PC-3 (cell line): ENCODE measurements around the gene AUTS2. TPM values are rescaled to one million over a fixed set of nuclear protein-coding genes. Genes with fewer than 3 reads are reported as not detected.

ENCODE experiments used
- ATAC-seq: fragments of 200-7000 bp; cut with Tn5 transposase; 2 replicates; pipeline ENCODE4 v1.9.1; 2020; ENCODE audit warnings: mild to moderate bottlenecking, moderate library complexity
- BruUV-seq: library from RNA; stranded (reverse); fragments of 400-500 nt; replicated peaks from 2 replicates; lab custom pipeline; 2021; lab: Mats Ljungman, UMichigan
- CTCF ChIA-PET: fragments of 300-600 bp; sonication (Branson Sonifier 250); formaldehyde crosslinking; loops from one replicate; lab custom pipeline; 2022; ENCODE audit warnings: antibody characterized with exemption; lab: Charles Lee
- POLR2A ChIA-PET: fragments of 300-600 bp; sonication (Branson Sonifier 250); formaldehyde crosslinking; loops from one replicate; lab custom pipeline; 2022; ENCODE audit warnings: antibody characterized with exemption; ENCODE audit not compliant: unreplicated experiment; lab: Charles Lee
- DNase-seq: peaks from one replicate; pipeline ENCODE4 v3.0.0-alpha.2; 2015
- H2AFZ ChIP-seq: fragments of 300-600 bp; sonication (generic); 2 replicates; pipeline ENCODE4 v1.6.0; 2016; ENCODE audit warnings: antibody characterized with exemption, low read length
- H3F3A ChIP-seq: fragments of 300-600 bp; sonication (generic); one replicate; pipeline ENCODE4 v1.6.0; 2017; ENCODE audit warnings: antibody characterized with exemption, low read length, control low read depth, mild to moderate bottlenecking; ENCODE audit not compliant: unreplicated experiment
- H3K27ac ChIP-seq: fragments of 300-600 bp; sonication (generic); 2 replicates; pipeline ENCODE4 v1.5.1; 2016; ENCODE audit warnings: mild to moderate bottlenecking, low read length
- H3K27me3 ChIP-seq: fragments of 300-600 bp; sonication (generic); 2 replicates; pipeline ENCODE4 v1.6.1; 2016; ENCODE audit warnings: low read length, mixed read lengths
- H3K36me3 ChIP-seq: fragments of 300-600 bp; sonication (generic); 2 replicates; pipeline ENCODE4 v1.6.1; 2016; ENCODE audit warnings: low read depth, mixed run types, low read length, mixed read lengths
- H3K4me1 ChIP-seq: fragments of 300-600 bp; sonication (generic); 2 replicates; pipeline ENCODE4 v1.5.1; 2016; ENCODE audit warnings: low read length; ENCODE audit not compliant: insufficient read depth
- H3K4me2 ChIP-seq: fragments of 300-600 bp; sonication (generic); 2 replicates; pipeline ENCODE4 v1.6.0; 2016; ENCODE audit warnings: low read length
- H3K4me3 ChIP-seq: fragments of 300-600 bp; sonication (generic); 2 replicates; pipeline ENCODE4 v1.5.1; 2016; ENCODE audit warnings: mild to moderate bottlenecking, low read length, mixed read lengths
- H3K79me2 ChIP-seq: fragments of 300-600 bp; sonication (generic); 2 replicates; pipeline ENCODE4 v1.6.1; 2017; ENCODE audit warnings: low read length, mixed read lengths
- H3K9ac ChIP-seq: fragments of 300-600 bp; sonication (generic); 2 replicates; pipeline ENCODE4 v1.6.0; 2016; ENCODE audit warnings: mild to moderate bottlenecking, low read length
- H3K9me2 ChIP-seq: fragments of 300-600 bp; sonication (generic); replicated peaks from 2 replicates; pipeline ENCODE4 v1.6.1; 2016; ENCODE audit warnings: mixed run types, low read length, mixed read lengths
- H3K9me3 ChIP-seq: fragments of 300-600 bp; sonication (generic); 2 replicates; pipeline ENCODE4 v1.6.1; 2016; ENCODE audit warnings: low read length, mixed read lengths
- H4K20me1 ChIP-seq: fragments of 300-600 bp; sonication (generic); 2 replicates; pipeline ENCODE4 v1.6.1; 2016; ENCODE audit warnings: low read length, mixed read lengths
- CTCF ChIP-seq: fragments of 300-600 bp; sonication (generic); conservative IDR thresholded peaks from 2 replicates; pipeline ENCODE4 v1.5.1; 2017; ENCODE audit warnings: antibody characterized with exemption, low read depth, mild to moderate bottlenecking, low read length
- EZH2 ChIP-seq: fragments of 300-600 bp; sonication (generic); IDR thresholded peaks from one replicate; pipeline ENCODE4 v1.6.1; 2017; ENCODE audit warnings: antibody characterized with exemption, mild to moderate bottlenecking, low read length; ENCODE audit not compliant: unreplicated experiment
- EZH2phosphoT487 ChIP-seq: fragments of 300-600 bp; sonication (generic); IDR thresholded peaks from 2 replicates; pipeline ENCODE4 v1.6.1; 2018; ENCODE audit warnings: mild to moderate bottlenecking, antibody characterized with exemption, low read length, borderline replicate concordance
- intact Hi-C: fragments of 100-400 bp; cut with micrococcal nuclease; formaldehyde crosslinking; loops from 2 replicates; pipeline ENCODE4 v1.9.0; 2023
- total RNA-seq: library from RNA; depleted of rRNA; stranded (reverse); fragments of >200 nt; gene quantifications from 2 replicates; pipeline ENCODE4 v1.2.3, GENCODE V29; 2014

Gene AUTS2
- total RNA-seq, 1 experiment from 2014 or later: not detected

- H3F3A ChIP-seq: no peaks in the 10 kb centered on the region
- no peak overlapping the region for H3K27ac ChIP-seq
- H3K4me1 ChIP-seq: no peaks in the 10 kb centered on the region
- no peak overlapping the region for H3K9ac ChIP-seq
- H3K36me3 ChIP-seq: no peaks in the 10 kb centered on the region
- no peak for DNase-seq
- no peak overlapping the region for H3K4me3 ChIP-seq
- TF ChIP-seq EZH2phosphoT487 (no peak), EZH2 (no peak), CTCF (no peak)
- CTCF ChIA-PET: no interaction called here
- no peak overlapping the region for H2AFZ ChIP-seq
- no peak for ATAC-seq
- POLR2A ChIA-PET: no interaction called here
- H3K79me2 ChIP-seq: no peaks in the 10 kb centered on the region
- intact Hi-C loops: no loop called here
- H3K4me2 ChIP-seq: no peak overlapping the region
- H3K9me2 ChIP-seq: no peaks in the 10 kb centered on the region
- no peaks in the 10 kb centered on the region for H4K20me1 ChIP-seq
- no TSS peak for BruUV-seq
- no peaks in the 10 kb centered on the region for H3K9me3 ChIP-seq
- peaks cover 22% of the 10 kb centered on the region for H3K27me3 ChIP-seq
These were observed 1103.7 kb downstream of the AUTS2 start for GRCh38 chr7:70701991-70702390.

- DNase-seq: no peak
- H3K36me3 ChIP-seq: no peaks in the 10 kb centered on the region
- no TSS peak for BruUV-seq
- H3F3A ChIP-seq: no peaks in the 10 kb centered on the region
- TF ChIP-seq EZH2: no peak
- no peak overlapping the region for H3K4me2 ChIP-seq
- CTCF ChIA-PET: no interaction called here
- H3K9me2 ChIP-seq: no peaks in the 10 kb centered on the region
- H4K20me1 ChIP-seq: no peaks in the 10 kb centered on the region
- intact Hi-C loops: no loop called here
- no peaks in the 10 kb centered on the region for H3K79me2 ChIP-seq
- ATAC-seq: no peak
- POLR2A ChIA-PET: no interaction called here
- H3K9me3 ChIP-seq: no peaks in the 10 kb centered on the region
- no peak overlapping the region for H2AFZ ChIP-seq
- H3K27ac ChIP-seq: no peak overlapping the region
- no peak overlapping the region for H3K4me3 ChIP-seq
- peaks cover 14% of the 10 kb centered on the region; the same call in 1 of the 2 replicates for H3K27me3 ChIP-seq
- H3K4me1 ChIP-seq: no peaks in the 10 kb centered on the region
- no peak overlapping the region for H3K9ac ChIP-seq
These were observed 1105.5 kb downstream of the AUTS2 start for GRCh38 chr7:70703785-70704184.

- TF ChIP-seq EZH2 (no peak), CTCF (no peak), EZH2phosphoT487 (no peak)
- Histone ChIP-seq H4K20me1 (no peaks in the 10 kb centered on the region), H3K4me1 (no peaks in the 10 kb centered on the region), H3F3A (no peaks in the 10 kb centered on the region), H3K4me3 (no peak overlapping the region), H2AFZ (no peak overlapping the region), H3K27ac (no peak overlapping the region), H3K36me3 (no peaks in the 10 kb centered on the region), H3K79me2 (no peaks in the 10 kb centered on the region), H3K9ac (no peak overlapping the region), H3K9me2 (no peaks in the 10 kb centered on the region), H3K9me3 (no peaks in the 10 kb centered on the region), H3K27me3 (peaks cover 14% of the 10 kb centered on the region; the same call in 1 of the 2 replicates), H3K4me2 (no peak overlapping the region)
- ChIA-PET CTCF (no interaction called here), POLR2A (no interaction called here)
- BruUV-seq: no TSS peak
- intact Hi-C loops: no loop called here
- DNase-seq (no peak), ATAC-seq (no peak)
These were observed 1106.6 kb downstream of the AUTS2 start for GRCh38 chr7:70704831-70705346.
